GM23248 (cell line): Measurements from ENCODE around the gene FCN2. TPM values are rescaled to one million over a fixed set of nuclear protein-coding genes. Genes with fewer than 3 reads are reported as not detected.

Source experiments
- DNase-seq: peaks from one replicate; pipeline ENCODE4 v3.0.0-alpha.2; 2015
- H2AFZ ChIP-seq: fragments of 200-600 bp; sonication (generic); 2 replicates; pipeline ENCODE4 v1.6.1; 2016; ENCODE audit warnings: antibody characterized with exemption
- H3F3A ChIP-seq: fragments of 200-600 bp; sonication (generic); 2 replicates; pipeline ENCODE4 v1.6.1; 2016; ENCODE audit warnings: mild to moderate bottlenecking, antibody characterized with exemption, mixed run types; ENCODE audit not compliant: insufficient read depth
- H3K27ac ChIP-seq: fragments of 200-600 bp; sonication (generic); 2 replicates; pipeline ENCODE4 v1.5.1; 2016; ENCODE audit warnings: mild to moderate bottlenecking
- H3K27me3 ChIP-seq: fragments of 200-600 bp; sonication (generic); replicated peaks from 2 replicates; pipeline ENCODE4 v1.6.1; 2016; ENCODE audit warnings: mild to moderate bottlenecking; ENCODE audit not compliant: insufficient read depth
- H3K36me3 ChIP-seq: fragments of 200-600 bp; sonication (generic); 2 replicates; pipeline ENCODE4 v1.6.1; 2016; ENCODE audit warnings: low read depth, mild to moderate bottlenecking
- H3K4me1 ChIP-seq: fragments of 200-600 bp; sonication (generic); 2 replicates; pipeline ENCODE4 v1.6.1; 2016; ENCODE audit warnings: mild to moderate bottlenecking; ENCODE audit not compliant: insufficient read depth
- H3K4me2 ChIP-seq: fragments of 200-600 bp; sonication (generic); one replicate; pipeline ENCODE4 v1.6.1; 2016; ENCODE audit warnings: mild to moderate bottlenecking; ENCODE audit not compliant: unreplicated experiment
- H3K4me3 ChIP-seq: fragments of 200-600 bp; sonication (generic); 2 replicates; pipeline ENCODE4 v1.5.1; 2016; ENCODE audit warnings: mild to moderate bottlenecking
- H3K79me2 ChIP-seq: fragments of 200-600 bp; sonication (generic); 2 replicates; pipeline ENCODE4 v1.6.1; 2016; ENCODE audit warnings: mild to moderate bottlenecking; ENCODE audit not compliant: insufficient read depth
- H3K9ac ChIP-seq: fragments of 200-600 bp; sonication (generic); 2 replicates; pipeline ENCODE4 v1.6.1; 2016; ENCODE audit warnings: mild to moderate bottlenecking
- H3K9me2 ChIP-seq: fragments of 200-600 bp; sonication (generic); 2 replicates; pipeline ENCODE4 v1.6.1; 2016; ENCODE audit warnings: mixed run types, mild to moderate bottlenecking, moderate library complexity; ENCODE audit not compliant: insufficient read depth
- H3K9me3 ChIP-seq: fragments of 200-600 bp; sonication (generic); one replicate; pipeline ENCODE4 v1.6.1; 2017; ENCODE audit warnings: low read depth
- H4K20me1 ChIP-seq: fragments of 200-600 bp; sonication (generic); 2 replicates; pipeline ENCODE4 v1.6.0; 2016; ENCODE audit not compliant: insufficient read depth
- EZH2 ChIP-seq: fragments of 200-600 bp; sonication (generic); IDR thresholded peaks from 2 replicates; pipeline ENCODE4 v1.6.1; 2018; ENCODE audit warnings: antibody characterized with exemption, mild to moderate bottlenecking; ENCODE audit not compliant: insufficient read depth, poor library complexity, severe bottlenecking
- EZH2phosphoT487 ChIP-seq: fragments of 200-600 bp; sonication (generic); IDR thresholded peaks from 2 replicates; pipeline ENCODE4 v1.6.1; 2018; ENCODE audit warnings: antibody characterized with exemption, moderate library complexity, mild to moderate bottlenecking, low read depth; ENCODE audit not compliant: insufficient read depth
- WGBS, 2 experiments: methylation state at CpG; one replicate each; pipeline ENCODE4 v1.1.6; 2015 to 2017; ENCODE audit warnings: low lambda C conversion rate in 2 of 2, low coverage in 1 of 2; ENCODE audit errors: missing lambda C conversion rate in 2 of 2; 5-methylcytosine and 5-hydroxymethylcytosine counted together
- in situ Hi-C: fragments of 300-500 bp; cut with MboI; formaldehyde crosslinking; loops from 2 replicates; pipeline ENCODE4 v1.15.0; 2020
- polyA plus RNA-seq: library from polyadenylated mRNA; unstranded; fragments of >200 nt; fragmentation: Nextera tagmentation; extraction: Ambion mirVana; gene quantifications from 2 replicates; pipeline ENCODE4 v1.2.1, GENCODE V29; 2016
- total RNA-seq: library from RNA; depleted of rRNA; stranded (reverse); fragments of >200 nt; shearing (Covaris generic); gene quantifications from 2 replicates; pipeline ENCODE4 v1.2.3, GENCODE V29; 2014

Gene FCN2
- total and polyA plus RNA-seq, 2 experiments from 2014 or later, result not detected

DNA sequence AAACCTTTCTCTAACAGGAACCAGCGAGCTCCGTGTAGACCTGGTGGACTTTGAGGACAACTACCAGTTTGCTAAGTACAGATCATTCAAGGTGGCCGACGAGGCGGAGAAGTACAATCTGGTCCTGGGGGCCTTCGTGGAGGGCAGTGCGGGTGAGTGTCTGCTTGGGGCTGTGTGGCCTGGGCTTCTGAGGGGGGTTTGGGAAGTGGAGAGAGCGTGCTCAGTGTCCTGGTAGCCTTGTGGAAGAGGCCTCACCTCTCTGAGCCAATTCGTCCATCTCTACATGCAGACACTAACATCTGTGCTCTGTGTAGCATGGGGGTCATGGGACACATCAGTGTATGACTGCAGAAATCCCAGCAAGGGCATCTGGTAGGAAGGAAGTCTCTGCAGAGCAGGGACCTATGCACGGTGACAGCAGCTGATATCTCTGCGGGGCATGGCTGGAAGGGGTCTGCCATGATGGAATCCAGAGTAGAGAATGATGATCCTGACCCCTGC is 5.9 kb downstream of the FCN2 start:
- Histone ChIP-seq H3K36me3 (no peaks in the 10 kb centered on the region), H4K20me1 (no peaks in the 10 kb centered on the region), H3K27me3 (no peaks in the 10 kb centered on the region), H3K9ac (no peak overlapping the region), H3K4me1 (no peaks in the 10 kb centered on the region), H3K9me3 (no peaks in the 10 kb centered on the region), H3K79me2 (no peaks in the 10 kb centered on the region), H3K9me2 (no peaks in the 10 kb centered on the region), H3F3A (no peaks in the 10 kb centered on the region), H3K4me3 (no peak overlapping the region), H3K27ac (no peak overlapping the region), H2AFZ (no peak overlapping the region), H3K4me2 (no peak overlapping the region)
- no peak for TF ChIP-seq EZH2phosphoT487
- no peak for DNase-seq
- in situ Hi-C loops, result no loop called here
- WGBS, 2 experiments, result 61 to 74% methylated on average over 11 of the region's 11 CpGs

DNA sequence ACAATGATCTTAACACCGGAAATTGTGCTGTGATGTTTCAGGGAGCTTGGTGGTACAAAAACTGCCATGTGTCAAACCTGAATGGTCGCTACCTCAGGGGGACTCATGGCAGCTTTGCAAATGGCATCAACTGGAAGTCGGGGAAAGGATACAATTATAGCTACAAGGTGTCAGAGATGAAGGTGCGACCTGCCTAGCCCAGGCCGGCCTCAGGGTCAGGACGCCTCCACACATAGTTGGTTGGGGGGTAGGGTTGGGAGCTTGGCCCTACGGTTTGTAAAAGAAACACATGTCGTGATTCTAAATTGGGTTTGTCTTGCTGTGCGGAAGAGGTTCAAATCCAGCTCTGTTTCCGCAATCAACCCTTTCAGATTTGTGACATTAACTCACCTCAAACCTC is 6.6 kb downstream of the FCN2 start:
- no peaks in the 10 kb centered on the region for H3K9me2 ChIP-seq
- H3F3A ChIP-seq, result no peaks in the 10 kb centered on the region
- no peaks in the 10 kb centered on the region for H3K4me1 ChIP-seq
- no peak overlapping the region for H3K9ac ChIP-seq
- no peaks in the 10 kb centered on the region for H3K27me3 ChIP-seq
- H4K20me1 ChIP-seq, result no peaks in the 10 kb centered on the region
- no peaks in the 10 kb centered on the region for H3K9me3 ChIP-seq
- no peak overlapping the region for H3K4me3 ChIP-seq
- no peaks in the 10 kb centered on the region for H3K36me3 ChIP-seq
- TF ChIP-seq EZH2 (no peak), EZH2phosphoT487 (no peak)
- H3K27ac ChIP-seq, result no peak overlapping the region
- DNase-seq, result no peak
- in situ Hi-C loops, result no loop called here
- no peak overlapping the region for H2AFZ ChIP-seq
- no peaks in the 10 kb centered on the region for H3K79me2 ChIP-seq
- 62 to 69% methylated on average over 8 to 10 of the region's 10 CpGs for WGBS, 2 experiments
- H3K4me2 ChIP-seq, result no peak overlapping the region

- Histone ChIP-seq H4K20me1 (no peaks in the 10 kb centered on the region), H3K9me2 (no peaks in the 10 kb centered on the region), H3K4me2 (no peak overlapping the region), H3K4me3 (no peak overlapping the region), H3K36me3 (no peaks in the 10 kb centered on the region), H3K27ac (no peak overlapping the region), H3K9me3 (no peaks in the 10 kb centered on the region), H3K4me1 (no peaks in the 10 kb centered on the region), H3K9ac (no peak overlapping the region), H2AFZ (no peak overlapping the region), H3K79me2 (no peaks in the 10 kb centered on the region), H3K27me3 (no peaks in the 10 kb centered on the region), H3F3A (no peaks in the 10 kb centered on the region)
- DNase-seq, result no peak
- WGBS, 2 experiments, result 69 to 70% methylated on average over 27 of the region's 27 CpGs
- in situ Hi-C loops, result no loop called here
- TF ChIP-seq EZH2 (no peak), EZH2phosphoT487 (no peak)
Measured at GRCh38 chr9:134887686-134888602, 7.3 kb downstream of the FCN2 start.

DNA sequence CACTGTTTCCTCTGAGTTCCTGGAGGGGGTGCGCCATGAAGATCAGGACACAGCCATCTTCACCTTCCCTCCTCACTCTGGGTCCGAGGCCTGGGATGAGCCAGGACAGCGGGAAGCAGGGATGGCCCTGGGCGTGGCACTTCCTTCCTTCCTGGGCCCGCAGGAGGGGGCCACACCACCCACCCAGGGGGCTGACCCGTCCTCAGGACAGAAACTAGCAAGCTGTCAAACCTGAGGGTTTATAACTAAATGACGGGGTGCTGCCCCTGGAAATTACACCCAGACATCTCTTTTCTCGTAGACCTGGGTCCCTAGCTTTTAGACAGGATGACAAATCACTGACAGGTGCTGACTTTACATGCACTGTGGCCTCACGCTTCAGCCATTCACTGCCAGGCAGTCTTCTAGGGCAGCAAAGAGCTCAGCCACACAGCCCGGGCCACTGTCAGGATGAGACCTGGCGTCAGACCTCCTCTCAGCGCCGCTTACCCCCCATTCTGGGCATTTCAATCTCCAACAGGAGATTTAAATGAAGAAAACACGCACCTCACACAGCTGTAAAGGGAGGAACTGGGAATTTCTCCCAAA is 8.1 kb downstream of the FCN2 start:
- H3K27me3 ChIP-seq, result no peaks in the 10 kb centered on the region
- in situ Hi-C loops, result no loop called here
- H3K9me2 ChIP-seq, result no peaks in the 10 kb centered on the region
- DNase-seq, result no peak
- no peaks in the 10 kb centered on the region for H4K20me1 ChIP-seq
- TF ChIP-seq EZH2, result no peak
- no peak for TF ChIP-seq EZH2phosphoT487
- no peaks in the 10 kb centered on the region for H3K4me1 ChIP-seq
- 71 to 73% methylated on average over 14 of the region's 14 CpGs for WGBS, 2 experiments
- H3K79me2 ChIP-seq, result no peaks in the 10 kb centered on the region
- H3K9me3 ChIP-seq, result no peaks in the 10 kb centered on the region
- H3F3A ChIP-seq, result no peaks in the 10 kb centered on the region
- no peak overlapping the region for H3K27ac ChIP-seq
- H3K36me3 ChIP-seq, result no peaks in the 10 kb centered on the region
- no peak overlapping the region for H3K4me3 ChIP-seq
- no peak overlapping the region for H2AFZ ChIP-seq
- H3K9ac ChIP-seq, result no peak overlapping the region
- H3K4me2 ChIP-seq, result no peak overlapping the region
